Left ventricle myocardium inferior (tissue), 1 donor: ENCODE data around the gene KHDC3L. TPM values are rescaled to one million over a fixed set of nuclear protein-coding genes. Genes with fewer than 3 reads are reported as not detected.

ENCODE experiments used
- DNase-seq: peaks from one replicate; pipeline ENCODE4 v3.0.0-alpha.2; 2020
- H3K27ac ChIP-seq: fragments of 200-600 bp; replicated peaks from 2 replicates; pipeline ENCODE4 v1.8.0; 2021
- H3K27me3 ChIP-seq: fragments of 200-600 bp; 2 replicates; pipeline ENCODE4 v1.8.0; 2021; ENCODE audit warnings: low read depth
- H3K36me3 ChIP-seq: fragments of 200-600 bp; 2 replicates; pipeline ENCODE4 v1.8.0; 2021
- H3K4me1 ChIP-seq: fragments of 200-600 bp; 2 replicates; pipeline ENCODE4 v1.8.0; 2021
- H3K4me3 ChIP-seq: fragments of 200-600 bp; 2 replicates; pipeline ENCODE4 v1.8.0; 2021; ENCODE audit warnings: mild to moderate bottlenecking, moderate library complexity
- H3K9me3 ChIP-seq: fragments of 200-600 bp; replicated peaks from 2 replicates; pipeline ENCODE4 v1.8.0; 2021
- intact Hi-C: fragments of 100-400 bp; cut with micrococcal nuclease; formaldehyde crosslinking; loops from one replicate; pipeline ENCODE4 v1.11.0; 2022
- total RNA-seq: library from RNA; stranded (reverse); fragmentation: NEBNext Ultra II Directional; extraction: Animal tissue kit (Norgen Biotek cat#: 25700); gene quantifications from one replicate; pipeline ENCODE4 v1.2.1, GENCODE V29; 2021
- TF ChIP-seq, protein P1 (sequence below): fragments of 200-600 bp; IDR thresholded peaks from 2 replicates; pipeline ENCODE4 v1.8.0; 2021; ENCODE audit warnings: antibody characterized with exemption, mild to moderate bottlenecking, borderline replicate concordance
- donor health status: DM: no; HTN: yes; CAD: no; lungs with severe emphysema.

Gene KHDC3L
- total RNA-seq, 1 donor from 2014 or later: not detected

DNA sequence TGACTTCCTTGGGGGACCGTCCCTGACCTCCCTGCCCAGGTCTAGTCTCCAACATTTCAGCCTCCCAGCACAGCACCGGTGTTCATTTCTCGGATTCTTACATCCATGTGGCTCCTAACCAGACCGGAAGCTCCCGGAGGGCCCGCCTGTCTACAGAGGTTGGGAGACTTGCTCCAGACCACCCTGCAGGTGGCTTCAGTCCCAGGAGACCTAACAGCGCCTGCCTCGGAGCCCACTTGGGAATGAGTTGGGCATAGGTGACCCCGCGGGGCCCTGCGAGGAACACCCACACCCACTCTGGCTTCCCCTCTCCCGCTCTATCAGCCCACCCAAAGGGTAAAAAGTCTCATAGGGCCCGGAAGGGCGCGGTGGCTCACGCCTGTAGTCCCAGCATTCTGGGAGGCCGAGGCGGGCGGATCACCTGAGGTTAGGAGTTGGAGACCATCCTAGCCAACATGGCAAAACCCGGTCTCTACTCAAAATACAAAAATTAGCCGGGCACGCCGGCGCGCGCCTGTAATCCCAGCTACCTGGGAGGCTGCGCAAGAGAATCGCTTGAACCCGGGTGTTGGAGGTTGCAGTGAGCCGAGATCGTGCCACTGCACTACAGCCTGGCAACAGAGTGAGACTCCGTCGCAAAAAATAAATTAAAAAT, 13.8 kb upstream of the KHDC3L start:
- TF ChIP-seq, protein P1, sequence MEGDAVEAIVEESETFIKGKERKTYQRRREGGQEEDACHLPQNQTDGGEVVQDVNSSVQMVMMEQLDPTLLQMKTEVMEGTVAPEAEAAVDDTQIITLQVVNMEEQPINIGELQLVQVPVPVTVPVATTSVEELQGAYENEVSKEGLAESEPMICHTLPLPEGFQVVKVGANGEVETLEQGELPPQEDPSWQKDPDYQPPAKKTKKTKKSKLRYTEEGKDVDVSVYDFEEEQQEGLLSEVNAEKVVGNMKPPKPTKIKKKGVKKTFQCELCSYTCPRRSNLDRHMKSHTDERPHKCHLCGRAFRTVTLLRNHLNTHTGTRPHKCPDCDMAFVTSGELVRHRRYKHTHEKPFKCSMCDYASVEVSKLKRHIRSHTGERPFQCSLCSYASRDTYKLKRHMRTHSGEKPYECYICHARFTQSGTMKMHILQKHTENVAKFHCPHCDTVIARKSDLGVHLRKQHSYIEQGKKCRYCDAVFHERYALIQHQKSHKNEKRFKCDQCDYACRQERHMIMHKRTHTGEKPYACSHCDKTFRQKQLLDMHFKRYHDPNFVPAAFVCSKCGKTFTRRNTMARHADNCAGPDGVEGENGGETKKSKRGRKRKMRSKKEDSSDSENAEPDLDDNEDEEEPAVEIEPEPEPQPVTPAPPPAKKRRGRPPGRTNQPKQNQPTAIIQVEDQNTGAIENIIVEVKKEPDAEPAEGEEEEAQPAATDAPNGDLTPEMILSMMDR: no peak
- Histone ChIP-seq H3K9me3 (no peaks in the 10 kb centered on the region), H3K36me3 (no peaks in the 10 kb centered on the region), H3K4me3 (no peak overlapping the region), H3K27me3 (peaks cover 75% of the 10 kb centered on the region), H3K4me1 (no peaks in the 10 kb centered on the region), H3K27ac (no peak overlapping the region)
- intact Hi-C loops: no loop called here
- DNase-seq: no peak

DNA sequence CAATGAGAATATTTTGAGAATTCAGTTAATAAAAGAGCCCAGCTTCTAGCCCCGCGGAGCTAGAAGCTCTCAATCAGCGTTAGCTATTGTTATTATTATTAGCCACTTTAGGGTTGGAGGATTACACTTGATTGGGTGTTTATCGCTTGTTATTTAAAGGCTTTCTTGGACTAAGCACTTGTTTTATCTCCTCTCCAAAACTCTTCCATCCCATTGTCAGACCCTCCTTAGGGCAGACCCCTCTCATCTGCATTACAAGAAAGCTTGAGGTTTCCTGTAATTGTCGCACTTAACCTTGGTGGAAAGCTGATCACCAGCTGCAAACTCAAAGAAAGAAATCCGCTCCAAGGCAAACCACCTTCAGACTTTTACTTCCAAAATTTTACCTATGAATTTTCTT, 13.1 kb upstream of the KHDC3L start:
- H3K36me3 ChIP-seq: no peaks in the 10 kb centered on the region
- intact Hi-C loops: no loop called here
- H3K27ac ChIP-seq: no peak overlapping the region

DNA sequence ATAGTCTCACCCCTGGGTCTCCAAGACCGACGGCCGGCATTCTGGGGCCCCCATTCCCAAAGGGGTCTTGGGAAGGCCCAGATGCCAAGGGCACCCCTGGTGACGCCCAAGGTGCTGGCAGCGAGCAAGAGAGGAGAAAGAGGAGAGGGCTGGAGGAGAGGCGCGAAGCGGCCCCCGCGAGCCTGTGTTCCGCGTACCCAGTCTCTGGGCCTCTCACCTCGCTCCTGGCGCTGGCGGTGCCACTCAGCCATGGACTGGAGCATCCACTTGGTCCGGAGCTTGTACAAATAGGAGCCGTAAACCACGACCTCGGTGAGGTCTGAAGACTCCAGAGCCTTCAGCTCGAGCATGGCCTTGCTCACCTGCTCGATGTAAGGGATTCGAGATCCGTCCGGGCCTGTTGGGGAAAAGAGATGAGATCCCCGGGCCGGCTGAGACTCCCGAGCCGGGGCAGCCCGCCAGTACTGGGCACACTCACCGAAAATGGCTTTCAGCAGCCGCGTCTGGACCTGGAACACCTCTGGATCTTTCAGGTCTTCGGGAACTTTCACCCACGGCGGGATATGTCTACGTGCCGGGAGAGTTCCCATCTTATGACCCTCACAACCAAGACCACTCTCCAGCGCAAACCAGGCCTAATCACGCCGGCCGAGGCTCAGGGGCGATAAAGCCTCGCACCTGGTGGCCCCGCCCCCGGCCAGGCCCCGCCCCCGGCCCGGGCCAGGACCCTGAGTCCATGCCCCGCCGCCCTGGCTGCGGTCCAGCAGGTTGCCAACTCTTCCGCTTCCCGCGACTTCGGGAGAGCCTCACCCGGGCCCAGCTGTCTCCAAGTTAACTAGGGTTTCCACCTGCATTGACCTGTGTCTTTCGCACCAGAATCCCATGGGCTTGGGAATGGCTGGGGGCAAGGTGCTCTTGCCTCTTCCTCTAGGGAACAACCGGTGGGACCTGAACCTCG, 8.5 kb upstream of the KHDC3L start, which contains the start of gene DPPA5:
Gene DPPA5, minus strand, starts transcription at position 641 of the 958 bp plus-strand sequence. Its CDS starts 51 bp downstream, at position 590.
- Histone ChIP-seq H3K36me3 (no peaks in the 10 kb centered on the region), H3K4me3 (no peak within 1 kb of the TSS), H3K9me3 (no peaks in the 10 kb centered on the region), H3K4me1 (no peaks in the 10 kb centered on the region), H3K27me3 (peaks cover 55% of the 10 kb centered on the region), H3K27ac (no peak within 1 kb of the TSS)
- no peak for DNase-seq
- TF ChIP-seq, protein P1: no peak
- intact Hi-C loops: no loop called here

More for the DNA sequence above, 13.1 kb upstream of the KHDC3L start:
- Histone ChIP-seq H3K4me1 (no peaks in the 10 kb centered on the region), H3K27me3 (peaks cover 82% of the 10 kb centered on the region), H3K9me3 (no peaks in the 10 kb centered on the region), H3K4me3 (no peak overlapping the region)
- TF ChIP-seq, protein P1: no peak
- no peak for DNase-seq

DNA sequence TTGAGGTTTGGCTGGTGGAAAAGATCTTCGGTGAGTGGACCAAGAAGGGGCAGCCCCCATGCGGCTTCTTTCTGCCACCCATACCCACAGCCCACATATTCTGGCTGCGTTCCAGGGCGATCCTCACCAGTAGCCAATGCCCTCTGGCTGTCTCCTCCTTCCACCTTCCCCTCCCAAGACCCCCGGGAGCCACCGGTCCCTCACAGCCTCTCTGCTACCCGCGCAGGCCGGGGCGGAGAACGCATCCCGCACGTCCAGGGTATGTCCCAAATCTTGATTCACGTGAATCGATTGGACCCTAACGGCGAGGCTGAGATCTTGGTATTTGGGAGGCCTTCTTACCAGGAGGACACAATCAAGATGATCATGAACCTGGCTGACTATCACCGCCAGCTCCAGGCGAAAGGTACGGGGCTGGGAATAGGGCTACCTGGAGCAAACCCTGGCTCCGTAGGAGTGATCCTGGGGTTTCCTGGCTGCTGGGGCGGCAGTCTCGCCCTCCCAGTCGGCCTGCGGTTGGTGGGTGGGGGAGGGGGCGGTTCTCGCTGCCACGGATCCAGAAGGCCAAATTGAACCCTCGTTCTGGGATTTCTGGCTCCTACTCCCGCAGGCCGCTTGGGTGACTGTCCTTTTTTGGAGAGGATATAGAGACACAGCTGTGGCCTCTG, 545 bp downstream of the KHDC3L start:
- no peak overlapping the region for H3K4me3 ChIP-seq
- DNase-seq: no peak
- H3K4me1 ChIP-seq: no peaks in the 10 kb centered on the region
- no peaks in the 10 kb centered on the region for H3K9me3 ChIP-seq
- H3K27me3 ChIP-seq: peaks cover 11% of the 10 kb centered on the region
- TF ChIP-seq, protein P1: no peak
- intact Hi-C loops: no loop called here
- no peak overlapping the region for H3K27ac ChIP-seq
- H3K36me3 ChIP-seq: no peaks in the 10 kb centered on the region

DNA sequence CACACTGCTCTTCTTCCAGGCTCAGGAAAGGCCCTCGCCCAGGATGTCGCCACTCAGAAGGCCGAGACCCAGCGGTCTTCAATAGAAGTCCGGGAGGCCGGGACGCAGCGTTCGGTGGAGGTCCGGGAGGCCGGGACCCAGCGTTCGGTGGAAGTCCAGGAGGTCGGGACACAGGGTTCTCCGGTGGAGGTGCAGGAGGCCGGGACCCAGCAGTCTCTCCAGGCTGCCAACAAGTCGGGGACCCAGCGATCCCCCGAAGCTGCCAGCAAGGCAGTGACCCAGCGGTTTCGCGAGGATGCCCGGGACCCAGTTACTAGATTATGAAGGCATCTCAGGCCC, 1.0 kb downstream of the KHDC3L start:
- intact Hi-C loops: no loop called here
- Histone ChIP-seq H3K9me3 (no peaks in the 10 kb centered on the region), H3K4me1 (no peaks in the 10 kb centered on the region), H3K36me3 (no peaks in the 10 kb centered on the region), H3K4me3 (no peak overlapping the region), H3K27me3 (peaks cover 11% of the 10 kb centered on the region), H3K27ac (no peak overlapping the region)
- DNase-seq: no peak
- TF ChIP-seq, protein P1: no peak
